Activated CD4-positive, alpha-beta T cell treated with anti-CD3 and anti-CD28 coated beads for 1 hour (primary cell): ENCODE results near the gene FANCI.
"Not testable (repeated sequence)": the region's sequence is repeated elsewhere in the genome, so short reads cannot be mapped to it uniquely, and the experiment has no call there.

Source experiments
- DNase-seq: peaks from one replicate; pipeline ENCODE4 v3.0.0-alpha.2; 2020

The FANCI gene

GRCh38 chr15:89226359-89227221, 17.2 kb upstream of the FANCI start:
- DNase-seq = no peak

DNA sequence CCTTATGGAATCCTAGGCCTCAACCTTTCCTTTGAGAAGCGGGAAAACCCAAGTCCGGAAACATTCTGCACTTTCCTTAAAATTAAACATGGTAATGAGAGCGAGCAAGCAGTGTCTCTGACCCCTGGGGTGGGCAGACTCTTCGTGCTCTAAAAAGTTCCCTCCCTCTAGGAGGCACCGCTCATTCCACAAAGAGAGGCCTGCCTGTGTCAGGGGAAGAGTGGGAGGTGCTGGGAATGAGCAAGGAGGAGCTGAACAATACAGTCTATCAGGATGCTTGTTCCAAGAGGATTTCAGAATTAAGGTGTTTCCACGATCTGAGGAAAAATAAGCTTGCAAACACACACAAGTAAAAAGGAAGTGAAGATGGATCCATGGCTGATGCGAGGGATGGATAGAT, 16.4 kb upstream of the FANCI start:
- no peak for DNase-seq

GRCh38 chr15:89230277-89230676, 13.5 kb upstream of the FANCI start:
- no peak for DNase-seq

DNA sequence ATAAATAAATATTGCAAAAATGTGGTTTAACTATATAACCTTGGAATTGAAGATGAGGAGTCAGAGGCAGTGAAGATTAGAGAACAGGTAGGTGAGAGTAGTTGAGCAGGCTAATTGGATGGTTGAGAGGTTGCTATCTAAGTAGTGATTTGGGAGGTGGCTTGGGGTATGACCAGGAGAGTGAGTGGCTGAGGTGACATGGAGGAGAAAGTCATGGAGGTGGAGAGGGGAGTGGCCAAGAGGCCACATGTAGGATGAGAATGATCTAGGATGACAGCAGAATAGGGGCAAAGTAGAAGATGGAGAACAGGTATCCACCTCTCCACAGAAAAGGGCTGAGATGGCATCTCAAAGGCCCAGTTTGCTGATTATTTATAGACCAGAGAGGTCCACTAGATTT, 11.9 kb upstream of the FANCI start:
- no peak for DNase-seq

DNA sequence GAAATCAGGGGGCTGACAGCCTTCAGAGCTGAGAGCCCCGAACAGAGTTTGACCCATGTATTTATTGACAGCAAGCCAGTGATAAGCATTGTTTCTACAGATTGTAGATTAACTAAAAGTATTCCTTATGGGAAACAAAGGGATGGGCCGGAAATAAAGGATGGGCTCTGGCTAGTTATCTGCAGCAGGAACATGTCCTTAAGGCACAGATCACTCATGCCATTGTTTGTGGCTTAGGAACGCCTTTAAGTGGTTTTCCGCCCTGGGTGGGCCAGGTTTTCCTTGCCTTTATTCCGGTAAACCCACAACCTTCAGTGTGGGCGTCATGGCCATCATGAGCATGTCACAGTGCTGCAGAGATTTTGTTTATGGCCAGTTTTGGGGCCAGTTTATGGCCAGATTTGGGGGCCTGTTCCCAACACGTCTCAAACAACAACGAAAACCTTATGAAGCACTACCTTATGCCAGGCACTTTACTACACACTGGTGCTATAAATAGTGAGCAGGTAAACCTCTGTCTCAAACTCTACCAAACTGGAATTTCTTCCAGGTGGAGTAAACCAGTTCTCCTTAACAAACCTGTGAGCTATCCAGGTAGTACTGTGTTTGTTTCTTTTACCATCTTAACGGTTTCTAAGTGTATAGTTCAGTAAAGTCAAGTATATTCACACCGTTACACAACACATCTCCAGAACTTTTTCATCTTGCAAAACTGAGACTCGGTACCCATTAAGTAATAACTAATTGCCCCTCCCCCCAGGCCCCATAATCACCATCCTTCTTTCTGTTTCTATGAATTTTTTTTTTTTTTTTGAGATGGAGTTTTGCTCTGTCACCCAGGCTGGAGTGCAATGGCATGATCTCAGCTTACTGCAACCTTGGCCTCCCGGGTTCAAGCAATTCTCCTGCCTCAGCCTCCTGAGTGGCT, 3.6 kb upstream of the FANCI start:
- DNase-seq = not testable (repeated sequence)

GRCh38 chr15:89243046-89243690, 611 bp upstream of the FANCI start:
- DNase-seq = no peak

DNA sequence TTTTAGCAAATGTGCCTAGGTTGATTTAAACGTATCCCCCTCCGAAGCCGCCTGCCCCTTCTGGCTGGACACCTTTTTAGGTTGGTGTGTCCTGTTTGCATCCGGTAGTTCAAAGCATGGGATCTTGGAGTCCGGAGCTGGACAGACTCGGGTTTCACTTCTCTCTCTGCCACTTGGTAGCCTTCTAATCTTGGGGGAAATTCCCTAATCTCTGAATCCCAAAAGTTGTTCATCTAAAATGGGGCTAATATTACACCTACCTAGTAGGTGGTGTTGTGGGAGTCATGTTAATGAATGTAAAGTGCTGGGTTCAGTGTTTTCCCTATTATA, 760 bp downstream of the FANCI start:
- DNase-seq = no peak

- no peak for DNase-seq
Measured at GRCh38 chr15:89247446-89247845, 3.7 kb downstream of the FANCI start.

GRCh38 chr15:89248584-89248983, 4.8 kb downstream of the FANCI start:
- no peak for DNase-seq

DNA sequence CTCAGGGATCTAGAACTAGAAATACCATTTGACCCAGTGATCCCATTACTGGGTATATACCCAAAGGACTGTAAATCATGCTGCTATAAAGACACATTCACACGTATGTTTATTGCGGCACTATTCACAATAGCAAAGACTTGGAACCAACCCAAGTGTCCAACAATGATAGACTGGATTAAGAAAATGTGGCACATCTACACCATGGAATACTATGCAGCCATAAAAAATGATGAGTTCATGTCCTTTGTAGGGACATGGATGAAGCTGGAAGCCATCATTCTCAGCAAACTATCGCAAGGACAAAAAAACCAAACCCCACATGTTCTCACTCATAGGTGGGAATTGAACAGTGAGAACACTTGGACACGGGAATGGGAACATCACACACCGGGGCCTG, 6.4 kb downstream of the FANCI start:
- not testable (repeated sequence) for DNase-seq

GRCh38 chr15:89277281-89277680, 33.5 kb downstream of the FANCI start:
- DNase-seq = not testable (repeated sequence)

DNA sequence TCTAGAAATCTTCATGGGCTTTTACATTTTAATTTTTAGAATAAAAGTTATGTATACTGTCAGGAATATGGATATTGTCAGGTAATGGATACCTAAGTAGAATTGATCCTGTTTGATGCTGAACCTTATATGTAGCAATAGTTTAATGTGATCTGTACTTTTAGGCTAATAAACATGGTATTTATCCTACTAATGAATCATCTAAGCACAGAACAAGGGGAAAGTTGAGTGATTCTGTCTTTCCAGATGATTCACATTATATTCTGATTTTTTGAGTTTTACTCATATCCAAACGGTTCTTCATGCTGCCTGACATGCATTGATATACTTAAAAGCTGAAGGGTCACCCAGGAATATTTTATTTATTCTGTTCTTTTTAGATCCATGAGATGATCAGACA, 34.5 kb downstream of the FANCI start:
- no peak for DNase-seq

GRCh38 chr15:89282631-89283030, 38.9 kb downstream of the FANCI start:
- no peak for DNase-seq

DNA sequence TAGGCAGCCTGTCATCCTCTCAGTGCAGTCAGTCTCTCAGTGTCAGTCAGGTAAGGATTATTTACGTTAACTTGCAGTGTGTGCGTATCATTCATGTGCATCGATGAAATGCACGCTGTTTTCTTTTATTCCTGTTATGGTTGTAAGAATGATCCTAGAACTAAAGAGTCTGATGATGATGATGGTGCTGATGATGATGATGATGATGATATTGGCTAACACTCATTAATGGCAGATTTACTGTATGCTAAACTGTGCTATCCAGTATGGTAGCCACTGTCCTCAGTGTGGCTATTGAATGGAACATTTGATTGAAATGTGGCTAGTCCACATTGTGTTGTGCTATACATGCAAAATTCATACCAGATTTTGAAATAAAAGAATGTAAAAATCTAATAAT, 39.4 kb downstream of the FANCI start:
- DNase-seq = no peak

- no peak for DNase-seq
Measured at GRCh38 chr15:89291934-89292438, 48.2 kb downstream of the FANCI start.

GRCh38 chr15:89293012-89293411, 49.2 kb downstream of the FANCI start:
- no peak for DNase-seq

DNA sequence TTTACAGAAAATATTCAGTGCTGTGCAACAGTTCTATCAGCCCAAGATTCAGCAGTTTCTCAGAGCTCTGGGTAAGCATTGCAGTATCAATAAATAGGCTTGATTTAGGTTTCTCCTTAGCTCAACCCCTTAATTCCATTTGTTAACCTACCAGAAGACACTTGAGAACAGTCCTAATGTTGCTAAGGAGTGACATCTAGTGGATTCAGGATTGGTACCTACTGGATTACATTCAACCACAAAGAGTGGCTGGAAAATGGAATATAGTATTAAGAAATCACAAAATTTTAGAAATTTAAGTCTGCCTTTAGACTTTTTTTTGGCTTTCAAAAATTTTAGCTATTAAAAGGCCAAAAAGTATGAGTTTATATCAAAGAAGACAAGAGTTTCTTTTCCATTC, 56.1 kb downstream of the FANCI start:
- DNase-seq = no peak

DNA sequence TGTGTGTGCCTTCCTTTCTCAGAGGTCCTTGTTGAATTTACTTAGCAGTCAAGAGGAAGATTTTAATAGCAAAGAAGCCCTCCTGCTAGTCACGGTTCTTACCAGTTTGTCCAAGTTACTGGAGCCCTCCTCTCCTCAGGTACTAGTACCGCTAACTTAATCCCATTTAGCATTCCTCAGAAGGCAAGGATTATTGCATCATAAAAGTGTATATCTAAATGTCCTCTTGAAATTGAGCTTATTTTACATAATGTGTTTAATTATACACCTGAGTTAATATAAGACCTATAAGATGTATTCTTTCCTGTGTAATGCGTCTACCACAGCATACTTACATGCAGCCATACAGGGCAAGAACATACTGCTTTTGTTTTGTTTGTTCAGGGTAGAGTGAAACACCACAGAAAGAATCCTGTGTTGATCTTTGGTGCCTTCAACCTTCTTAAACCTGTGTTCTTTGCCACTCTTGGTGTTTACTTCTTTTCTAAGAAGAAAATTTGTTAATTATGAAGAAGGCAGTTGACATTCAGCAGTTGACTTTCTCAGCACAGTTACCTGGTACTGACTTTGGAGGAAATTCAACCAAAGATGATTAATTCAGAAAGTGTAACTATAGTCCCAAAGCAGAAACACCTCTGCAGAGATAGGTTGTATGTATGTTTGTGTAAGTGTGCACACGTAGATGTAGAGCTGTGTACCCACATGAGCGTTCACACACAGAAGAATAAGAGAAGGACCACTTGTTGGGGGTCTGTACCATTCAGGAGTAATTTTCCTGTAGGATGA, 57.7 kb downstream of the FANCI start:
- no peak for DNase-seq

DNA sequence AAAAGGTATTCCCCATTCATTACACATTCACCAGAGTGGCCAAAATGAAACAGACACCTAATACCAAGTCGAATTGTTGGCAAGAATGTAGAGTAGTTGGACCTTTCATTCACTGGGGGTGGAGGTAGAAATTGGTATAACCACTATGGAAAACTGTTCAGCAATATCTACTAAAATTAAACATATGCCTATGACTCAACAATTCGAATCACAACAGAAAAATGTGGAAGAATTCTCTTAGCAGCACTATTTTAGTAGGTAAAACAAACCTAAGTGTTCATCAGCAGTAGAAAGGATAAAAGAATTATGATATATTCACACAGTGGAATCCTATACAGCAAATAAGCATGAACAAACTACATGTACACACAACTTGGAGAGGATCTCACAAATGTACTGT, 60.2 kb downstream of the FANCI start:
- no peak for DNase-seq

- no peak for DNase-seq
Measured at GRCh38 chr15:89305395-89305794, 61.6 kb downstream of the FANCI start.

- DNase-seq = no peak
Measured at GRCh38 chr15:89307046-89307587, 63.3 kb downstream of the FANCI start.

- DNase-seq = no peak
Measured at GRCh38 chr15:89307791-89308190, 64.0 kb downstream of the FANCI start.
